CD4-positive, alpha-beta T cell treated with Interleukin-17A for 1 hour (primary cell): ENCODE data around the gene PRTG.
"Not testable (repeated sequence)": the region's sequence is repeated elsewhere in the genome, so short reads cannot be mapped to it uniquely, and the experiment has no call there.

Source experiments
- DNase-seq: peaks from one replicate; pipeline ENCODE4 v3.0.0-alpha.2; 2020

The PRTG gene

GRCh38 chr15:55694652-55695150 is 48.3 kb downstream of the PRTG start:
- no peak for DNase-seq

DNA sequence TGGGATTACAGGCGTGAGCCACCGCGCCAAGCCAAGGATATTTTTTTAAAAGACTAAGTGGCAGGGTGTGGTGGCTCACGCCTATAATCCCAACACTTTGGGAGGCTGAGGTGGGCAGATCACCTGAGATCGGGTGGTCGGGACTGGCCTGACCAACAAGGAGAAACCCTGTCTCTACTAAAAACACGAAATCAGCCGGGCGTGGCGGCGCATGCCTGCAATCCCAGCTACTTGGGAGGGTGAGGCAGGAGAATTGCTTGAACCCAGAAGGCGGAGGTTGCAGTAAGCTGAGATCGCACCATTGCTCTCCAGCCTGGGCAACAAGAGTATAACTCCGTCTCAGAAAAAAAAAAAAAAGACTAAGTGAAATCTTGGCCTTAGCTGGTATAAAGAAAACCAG is 49.8 kb downstream of the PRTG start:
- not testable (repeated sequence) for DNase-seq

DNA sequence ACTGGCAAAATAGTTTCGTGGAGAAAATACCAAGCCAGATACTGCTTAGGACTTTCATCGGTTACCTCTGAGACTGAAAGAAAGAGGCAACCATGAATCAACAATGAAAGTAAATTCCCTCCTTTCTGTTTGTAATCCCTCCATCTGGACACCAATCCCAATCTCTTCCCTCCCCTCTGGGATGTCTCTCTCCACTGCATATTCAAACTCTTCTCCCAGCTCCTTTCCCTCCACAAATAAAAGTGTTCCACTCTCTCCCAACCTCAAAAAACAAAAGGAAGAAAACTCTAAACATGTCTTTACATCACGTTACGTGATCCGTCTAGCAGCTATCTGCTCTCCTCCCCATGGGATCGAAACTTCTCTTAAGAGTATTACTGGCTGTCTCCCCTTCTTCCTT is 55.2 kb downstream of the PRTG start:
- DNase-seq, result no peak

DNA sequence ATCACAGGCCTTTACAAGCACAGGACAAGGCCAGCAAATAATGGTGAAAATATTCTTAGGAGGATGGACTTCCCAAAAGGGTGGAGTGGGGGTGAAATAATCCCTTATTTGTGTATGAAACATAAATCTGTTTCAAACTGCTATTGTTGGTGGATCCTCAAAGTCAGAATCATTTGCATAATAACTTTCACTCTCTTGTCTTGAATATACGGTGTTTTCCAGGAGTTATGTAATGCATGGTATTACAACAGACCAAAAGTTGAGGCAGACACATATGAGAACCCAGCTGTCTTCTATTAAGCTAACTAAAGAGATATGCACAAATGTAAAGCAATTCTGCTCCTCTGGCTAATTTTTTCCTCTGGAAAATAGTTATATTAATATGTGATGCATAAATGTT is 57.7 kb downstream of the PRTG start:
- no peak for DNase-seq

GRCh38 chr15:55683376-55683775 is 59.6 kb downstream of the PRTG start:
- DNase-seq, result no peak

DNA sequence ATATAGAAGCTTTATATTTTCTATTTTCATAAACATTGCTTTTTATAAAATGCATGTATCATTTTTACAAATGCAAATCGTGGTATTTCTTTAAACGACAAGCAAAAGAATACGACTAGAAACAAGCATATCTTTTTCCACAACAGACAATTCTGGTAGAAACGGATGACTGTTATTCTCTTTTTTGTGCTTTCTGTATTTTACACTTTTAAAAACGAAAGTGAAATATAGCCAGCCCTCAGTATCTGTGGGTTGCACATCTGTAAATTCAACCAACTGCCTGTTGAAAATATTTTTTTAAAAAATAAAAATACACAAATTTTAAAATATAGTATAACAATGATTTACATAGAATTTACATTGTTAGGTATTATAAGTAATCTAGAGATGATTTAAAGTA is 61.3 kb downstream of the PRTG start:
- no peak for DNase-seq

- no peak for DNase-seq
Measured at GRCh38 chr15:55676507-55676906, 66.4 kb downstream of the PRTG start.

DNA sequence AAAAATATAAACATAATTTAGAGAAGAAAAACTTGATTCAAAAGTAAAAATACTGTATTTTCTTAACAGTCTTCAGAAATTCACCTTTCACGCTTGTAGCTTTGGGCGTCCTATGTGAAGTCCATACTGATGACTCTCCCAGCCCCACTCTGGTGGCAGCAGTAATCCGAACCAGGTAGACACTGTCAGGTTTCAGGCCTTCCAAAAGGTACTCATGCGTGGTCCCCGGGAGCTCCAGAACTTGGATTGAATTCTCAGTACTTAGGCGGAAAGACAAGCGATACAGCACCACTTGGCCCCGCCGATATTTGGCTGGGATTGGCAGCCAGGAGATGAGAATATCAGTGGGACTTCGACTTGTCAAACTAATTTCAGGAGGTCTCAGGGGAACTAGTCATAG is 69.7 kb downstream of the PRTG start:
- DNase-seq, result no peak

DNA sequence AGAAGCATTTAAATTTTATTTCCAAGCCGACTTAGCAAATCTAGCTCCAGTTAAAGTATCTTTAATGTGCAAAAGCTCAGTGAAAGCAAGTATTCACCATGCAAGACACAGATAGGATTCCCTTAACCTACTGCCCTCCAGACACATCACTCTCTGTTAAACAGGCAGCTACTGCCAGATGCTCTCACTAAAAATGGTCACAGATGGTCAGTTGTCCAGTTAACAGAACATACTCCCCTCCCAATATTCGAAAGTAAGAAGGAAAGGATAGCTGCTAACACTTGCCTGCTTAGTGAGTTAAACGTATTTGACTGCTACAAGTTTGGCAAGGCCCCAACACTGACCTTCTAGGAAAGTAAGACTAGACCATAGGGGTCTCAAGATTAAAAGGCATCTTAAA is 73.7 kb downstream of the PRTG start:
- DNase-seq, result no peak

- no peak for DNase-seq
Measured at GRCh38 chr15:55665605-55666227, 77.2 kb downstream of the PRTG start.

GRCh38 chr15:55661428-55661827 is 81.5 kb downstream of the PRTG start:
- DNase-seq, result no peak

- DNase-seq, result no peak
Measured at GRCh38 chr15:55660153-55660552, 82.8 kb downstream of the PRTG start.

GRCh38 chr15:55659481-55659880 is 83.5 kb downstream of the PRTG start:
- DNase-seq, result no peak

DNA sequence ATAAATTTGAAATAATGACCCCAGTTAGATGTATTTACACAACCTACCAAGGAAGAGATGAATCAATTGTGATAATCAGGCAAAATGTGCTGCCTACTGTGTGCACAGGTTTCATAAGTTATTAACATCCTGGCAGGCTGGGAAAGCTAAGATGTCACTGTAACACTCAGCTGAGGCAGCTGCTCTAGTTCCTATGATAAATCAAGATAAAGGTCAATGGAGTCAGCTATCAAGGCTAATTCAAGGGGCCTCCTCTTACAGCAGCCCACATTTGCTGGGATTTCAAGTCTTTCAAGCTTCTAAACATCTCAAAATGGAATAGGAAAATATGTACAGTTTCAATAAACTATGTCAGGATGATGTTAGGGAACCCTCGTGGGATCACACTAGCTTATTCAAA is 84.1 kb downstream of the PRTG start:
- no peak for DNase-seq

DNA sequence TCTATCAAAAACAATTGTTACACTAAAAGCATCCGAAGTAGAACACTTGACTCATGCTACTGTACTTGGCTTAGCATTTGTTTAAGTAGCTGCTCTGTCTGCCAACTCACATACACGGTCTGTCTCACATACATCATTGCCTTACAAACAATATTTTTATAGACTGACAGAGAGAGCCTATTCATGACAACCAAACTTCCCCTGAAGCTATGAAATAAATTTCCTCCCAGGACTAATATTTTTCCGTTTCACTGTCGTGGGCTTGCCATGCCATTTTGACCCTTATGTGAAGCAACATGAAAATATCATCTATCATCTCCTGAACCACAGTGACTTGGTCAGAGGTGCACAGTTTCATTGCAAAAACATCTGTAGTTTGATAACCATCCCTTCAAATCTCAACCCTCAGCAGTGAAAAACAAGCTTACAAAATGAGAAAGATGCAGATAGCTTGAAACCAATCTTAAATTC is 88.4 kb downstream of the PRTG start:
- no peak for DNase-seq

DNA sequence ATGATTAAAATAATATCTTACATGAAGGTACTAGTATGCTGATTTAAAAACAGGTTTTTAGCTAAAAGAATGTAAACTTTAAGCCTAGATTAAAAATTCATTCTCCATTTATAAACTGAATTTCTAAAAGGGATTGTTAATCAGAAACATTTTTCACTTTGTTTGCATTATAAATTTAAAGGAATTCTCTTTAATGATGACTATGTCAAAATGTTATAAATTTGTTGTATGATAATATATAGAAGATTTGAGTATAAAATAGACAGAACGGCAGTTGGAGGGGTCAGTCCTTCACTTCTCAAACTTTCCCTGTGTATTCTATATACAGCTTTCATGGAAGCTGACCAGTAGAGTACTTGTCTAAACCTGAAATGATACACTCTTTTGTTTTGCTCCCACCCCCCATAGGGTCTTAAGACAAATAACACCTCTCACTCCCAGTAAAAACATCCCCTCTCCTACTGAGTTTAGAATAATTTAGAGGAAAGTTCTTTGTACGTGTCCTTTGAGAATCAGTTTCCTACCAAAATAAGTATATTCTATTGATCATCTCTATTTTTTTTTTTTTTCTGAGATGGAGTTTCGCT is 90.0 kb downstream of the PRTG start:
- no peak for DNase-seq

- no peak for DNase-seq
Measured at GRCh38 chr15:55652359-55652758, 90.6 kb downstream of the PRTG start.

- DNase-seq, result no peak
Measured at GRCh38 chr15:55649058-55649423, 93.9 kb downstream of the PRTG start.

GRCh38 chr15:55638764-55639163 is 104.2 kb downstream of the PRTG start:
- no peak for DNase-seq

- no peak for DNase-seq
Measured at GRCh38 chr15:55637086-55637485, 105.9 kb downstream of the PRTG start.

GRCh38 chr15:55633731-55634130 is 109.2 kb downstream of the PRTG start:
- no peak for DNase-seq

DNA sequence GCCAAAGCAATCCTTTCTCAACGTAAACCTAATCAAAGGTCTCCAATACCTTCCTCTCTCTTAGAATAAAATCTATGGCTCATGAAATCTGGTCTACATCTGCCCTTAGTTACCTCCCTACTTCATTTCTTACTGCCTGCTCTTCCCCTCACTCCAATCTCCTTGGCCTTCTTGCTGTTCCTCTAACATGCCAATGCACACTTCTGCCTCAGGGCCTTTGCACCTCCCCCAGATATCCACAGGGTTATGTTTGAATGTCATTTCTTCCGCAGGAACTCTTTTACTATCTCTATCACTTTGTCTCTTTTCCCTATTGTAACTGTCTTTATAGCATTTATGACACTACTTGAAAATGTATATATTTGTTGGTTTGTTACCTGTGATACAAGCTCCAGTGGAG is 110.5 kb downstream of the PRTG start:
- no peak for DNase-seq

DNA sequence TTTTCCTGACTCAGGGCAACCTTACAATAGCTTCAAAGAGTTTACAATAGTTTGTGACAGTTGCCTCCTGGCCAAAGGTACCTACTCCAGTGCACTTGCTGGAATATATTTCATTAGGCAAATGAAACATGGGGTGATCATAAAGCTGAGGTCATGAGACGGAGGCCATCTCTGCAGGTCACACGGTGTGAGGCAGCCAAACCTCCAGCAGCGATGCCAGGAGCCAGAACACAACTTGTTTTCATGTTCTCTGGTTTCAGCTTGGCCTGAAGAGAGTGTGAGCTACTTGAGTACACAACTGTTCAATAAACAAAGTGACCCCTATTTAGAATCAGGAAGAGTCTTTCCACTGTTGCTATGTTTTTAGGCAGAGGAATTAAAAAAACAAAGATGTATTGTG is 112.1 kb downstream of the PRTG start:
- no peak for DNase-seq

- DNase-seq, result no peak
Measured at GRCh38 chr15:55628369-55628730, 114.6 kb downstream of the PRTG start.

- DNase-seq, result no peak
Measured at GRCh38 chr15:55627730-55628368, 115.1 kb downstream of the PRTG start.
